CD4-positive, alpha-beta T cell (primary cell): Measurements from ENCODE around the gene SLC10A2. TPM values are rescaled to one million over a fixed set of nuclear protein-coding genes. Genes with fewer than 3 reads are reported as not detected.

Experiments used
- ATAC-seq: fragments of 200-7000 bp; cut with Tn5 transposase; one replicate; pipeline ENCODE4 v1.10.0; 2022; ENCODE audit warnings: mild to moderate bottlenecking; ENCODE audit not compliant: poor library complexity
- CTCF ChIA-PET: fragments of 350-600 bp; sonication (Branson Sonifier 250); formaldehyde crosslinking; loops from one replicate; lab custom pipeline; 2021; ENCODE audit warnings: antibody characterized with exemption, inconsistent platforms; lab: Charles Lee
- POLR2A ChIA-PET: fragments of 350-600 bp; sonication (Branson Sonifier 250); formaldehyde crosslinking; loops from one replicate; lab custom pipeline; 2021; ENCODE audit warnings: antibody characterized with exemption, inconsistent platforms; lab: Charles Lee
- DNase-seq, 14 experiments: peaks; one replicate each; pipeline ENCODE4 v3.0.0-alpha.2; 2013 to 2020; ENCODE audit warnings: mixed read lengths in 2 of 14
- H3K27ac ChIP-seq, 2 donors: one replicate each; pipeline versions ENCODE4 v1.5.1 to v1.7.0; 2013; ENCODE audit warnings: low read length in 2 of 2, low read depth in 1 of 2, mild to moderate bottlenecking in 1 of 2
- H3K27me3 ChIP-seq, 2 experiments: 1 replicate in 1 of 2; 2 replicates in 1 of 2; pipeline versions ENCODE4 v1.6.1 to v1.7.0; 2013; ENCODE audit warnings: low read length in 2 of 2, control low read depth in 1 of 2, mild to moderate bottlenecking in 1 of 2, moderate library complexity in 1 of 2; ENCODE audit not compliant: insufficient read depth in 2 of 2, control insufficient read depth in 1 of 2
- H3K36me3 ChIP-seq: one replicate; pipeline ENCODE4 v1.6.1; 2013; ENCODE audit warnings: low read length, control low read depth; ENCODE audit not compliant: insufficient read depth
- H3K4me1 ChIP-seq: one replicate; pipeline ENCODE4 v1.6.1; 2013; ENCODE audit warnings: low read length, control low read depth; ENCODE audit not compliant: insufficient read depth
- H3K4me3 ChIP-seq: one replicate; pipeline ENCODE4 v1.5.1; 2013; ENCODE audit warnings: mild to moderate bottlenecking, low read length, moderate library complexity
- H3K9me3 ChIP-seq, 2 experiments: 1 replicate in 1 of 2; 2 replicates in 1 of 2; pipeline versions ENCODE4 v1.6.1 to v1.7.0; 2013; ENCODE audit warnings: low read length in 2 of 2, mild to moderate bottlenecking in 2 of 2, control low read depth in 1 of 2, moderate library complexity in 1 of 2; ENCODE audit not compliant: control insufficient read depth in 1 of 2, insufficient read depth in 1 of 2
- H3K27ac Mint-ChIP-seq: one replicate; pipeline ENCODE4 v1.8.0; 2020; ENCODE audit warnings: mixed read lengths
- H3K27me3 Mint-ChIP-seq: one replicate; pipeline ENCODE4 v1.8.0; 2021; ENCODE audit warnings: mixed read lengths
- H3K36me3 Mint-ChIP-seq: one replicate; pipeline ENCODE4 v1.8.0; 2021; ENCODE audit warnings: low read depth, mixed read lengths
- H3K4me1 Mint-ChIP-seq: one replicate; pipeline ENCODE4 v1.8.0; 2021; ENCODE audit warnings: low read depth, mixed read lengths
- H3K4me3 Mint-ChIP-seq: one replicate; pipeline ENCODE4 v1.8.0; 2020; ENCODE audit warnings: mild to moderate bottlenecking, mixed read lengths
- H3K9me3 Mint-ChIP-seq: one replicate; pipeline ENCODE4 v1.8.0; 2020; ENCODE audit warnings: mixed read lengths
- CTCF ChIP-seq: fragments of 200-600 bp; IDR thresholded peaks from one replicate; pipeline ENCODE4 v1.8.0; 2022; ENCODE audit warnings: antibody characterized with exemption, mild to moderate bottlenecking
- intact Hi-C, 2 experiments: fragments of 100-400 bp; cut with DNase I in 1 of 2; cut with micrococcal nuclease in 1 of 2; formaldehyde crosslinking; loops; one replicate each; pipeline versions ENCODE4 v1.15.1 to v1.9.0; 2023 to 2025; cut with DNase I, micrococcal nuclease
- total RNA-seq, 174 experiments: library from RNA in 2 of 174; stranded (reverse) in 2 of 174; gene quantifications; one replicate each; pipeline ENCODE4 v1.2.3 and lab custom pipeline; 2021 to 2026

The SLC10A2 gene
- total RNA-seq, 2 experiments from 2014 or later: not detected

DNA sequence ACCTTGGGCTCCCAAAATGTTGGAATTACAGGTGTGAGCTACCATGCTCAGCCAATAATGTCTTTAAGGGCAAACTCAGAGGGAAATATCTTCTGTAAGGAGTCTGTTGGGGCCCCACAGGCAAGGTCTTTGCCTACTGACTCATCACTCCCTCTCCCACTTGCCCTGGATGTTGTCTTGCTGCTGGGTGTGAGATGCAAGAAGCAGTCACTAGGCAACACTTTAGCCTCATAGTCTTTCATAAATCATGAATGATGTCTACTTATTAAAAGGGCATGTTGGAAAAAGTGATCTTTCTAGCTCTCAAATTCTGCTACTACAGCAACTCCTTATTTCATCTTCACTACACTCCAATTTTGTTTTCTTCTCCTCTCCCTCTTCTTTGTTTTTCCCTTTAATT is 34.6 kb upstream of the SLC10A2 start:
- H3K4me3 Mint-ChIP-seq: no peak overlapping the region
- TF ChIP-seq CTCF: no peak
- no peaks in the 10 kb centered on the region for H3K36me3 Mint-ChIP-seq
- ATAC-seq: no peak
- Histone ChIP-seq H3K27ac (no peak overlapping the region), H3K4me3 (no peak overlapping the region), H3K9me3 (peaks cover 0 to 3% of the 10 kb centered on the region in 2 experiments), H3K36me3 (no peaks in the 10 kb centered on the region), H3K4me1 (no peaks in the 10 kb centered on the region), H3K27me3 (no peaks in the 10 kb centered on the region)
- H3K9me3 Mint-ChIP-seq: no peaks in the 10 kb centered on the region
- no peaks in the 10 kb centered on the region for H3K4me1 Mint-ChIP-seq
- intact Hi-C loops: no loop called here
- no peak overlapping the region for H3K27ac Mint-ChIP-seq
- DNase-seq: no peak
- POLR2A ChIA-PET: no interaction called here
- peaks cover 4% of the 10 kb centered on the region for H3K27me3 Mint-ChIP-seq
- CTCF ChIA-PET: no interaction called here

GRCh38 chr13:103099722-103100293 is 33.6 kb upstream of the SLC10A2 start:
- Mint-ChIP-seq H3K36me3 (no peaks in the 10 kb centered on the region), H3K27me3 (peaks cover 4% of the 10 kb centered on the region), H3K4me1 (no peaks in the 10 kb centered on the region), H3K4me3 (no peak overlapping the region), H3K27ac (no peak overlapping the region), H3K9me3 (no peaks in the 10 kb centered on the region)
- H3K27ac ChIP-seq: no peak overlapping the region
- no peaks in the 10 kb centered on the region for H3K4me1 ChIP-seq
- no peak for TF ChIP-seq CTCF
- ATAC-seq: no peak
- ChIA-PET CTCF (no interaction called here), POLR2A (no interaction called here)
- peaks cover 0 to 3% of the 10 kb centered on the region in 2 experiments for H3K9me3 ChIP-seq
- H3K36me3 ChIP-seq: no peaks in the 10 kb centered on the region
- H3K27me3 ChIP-seq: no peaks in the 10 kb centered on the region
- intact Hi-C loops: no loop called here
- DNase-seq: no peak
- H3K4me3 ChIP-seq: no peak overlapping the region

DNA sequence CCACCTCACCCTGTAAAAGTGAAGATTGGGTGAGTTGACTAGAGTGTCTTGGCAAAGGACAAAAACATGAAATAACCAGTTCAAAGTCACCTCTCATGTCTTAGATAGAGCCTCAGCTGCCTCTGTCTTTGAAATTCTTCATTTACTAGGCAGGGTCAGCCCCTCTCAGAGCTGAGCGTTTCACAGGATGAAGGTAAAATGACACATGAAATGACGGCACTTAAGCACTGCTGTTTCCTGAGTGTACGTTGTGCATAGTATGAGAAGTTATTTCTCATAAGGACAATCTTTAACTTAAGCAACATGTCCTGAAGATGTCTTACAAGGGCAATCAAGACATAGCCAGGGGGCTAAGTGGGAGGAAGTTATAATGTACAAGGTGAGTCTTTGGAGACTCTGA is 32.3 kb upstream of the SLC10A2 start:
- Mint-ChIP-seq H3K27me3 (peaks cover 4% of the 10 kb centered on the region), H3K27ac (no peak overlapping the region), H3K9me3 (peaks cover under 1% of the 10 kb centered on the region), H3K36me3 (no peaks in the 10 kb centered on the region), H3K4me1 (no peaks in the 10 kb centered on the region), H3K4me3 (no peak overlapping the region)
- H3K9me3 ChIP-seq: peaks cover 3 to 5% of the 10 kb centered on the region in 2 experiments
- no peaks in the 10 kb centered on the region for H3K36me3 ChIP-seq
- H3K27ac ChIP-seq: no peak overlapping the region
- ATAC-seq (no peak), DNase-seq (no peak)
- no peaks in the 10 kb centered on the region for H3K4me1 ChIP-seq
- intact Hi-C loops: no loop called here
- no peaks in the 10 kb centered on the region for H3K27me3 ChIP-seq
- POLR2A ChIA-PET: no interaction called here
- no peak overlapping the region for H3K4me3 ChIP-seq
- CTCF ChIA-PET: no interaction called here
- TF ChIP-seq CTCF: no peak
